ENCODE data around the gene FBXW7. TPM values are rescaled to one million over a fixed set of nuclear protein-coding genes. Genes with fewer than 3 reads are reported as not detected.

The FBXW7 gene
- total RNA-seq, 1 experiment from 2014 or later = 27.1 TPM

- Mint-ChIP-seq H3K36me3 (ENCODE audit: insufficient read depth in 1 of 3, low read depth in 3 of 3) (no peaks in the 10 kb centered on the region), H3K4me3 (no peak overlapping the region), H3K4me1 (peaks cover 8 to 10% of the 10 kb centered on the region in 2 experiments; a peak in 3 of 4 replicates), H3K27ac (no peak overlapping the region), H3K9me3 (no peaks in the 10 kb centered on the region), H3K27me3 (ENCODE audit: low read depth) (no peaks in the 10 kb centered on the region)
- no peak overlapping the region for H2BK15ac ChIP-seq (ENCODE audit: low read depth, low read length)
- no peak overlapping the region for H3K4ac ChIP-seq (ENCODE audit: low read depth, low read length)
- H2BK120ac ChIP-seq (ENCODE audit: low read depth, low read length, poor library complexity, severe bottlenecking) = no peak overlapping the region
- H3K9ac ChIP-seq (ENCODE audit: extremely low read depth, insufficient read length, low read length) = no peak overlapping the region
- no peak overlapping the region for H4K8ac ChIP-seq (replicated peaks; ENCODE audit: insufficient read length, low read depth, low read length)
- TF ChIP-seq, protein P1, sequence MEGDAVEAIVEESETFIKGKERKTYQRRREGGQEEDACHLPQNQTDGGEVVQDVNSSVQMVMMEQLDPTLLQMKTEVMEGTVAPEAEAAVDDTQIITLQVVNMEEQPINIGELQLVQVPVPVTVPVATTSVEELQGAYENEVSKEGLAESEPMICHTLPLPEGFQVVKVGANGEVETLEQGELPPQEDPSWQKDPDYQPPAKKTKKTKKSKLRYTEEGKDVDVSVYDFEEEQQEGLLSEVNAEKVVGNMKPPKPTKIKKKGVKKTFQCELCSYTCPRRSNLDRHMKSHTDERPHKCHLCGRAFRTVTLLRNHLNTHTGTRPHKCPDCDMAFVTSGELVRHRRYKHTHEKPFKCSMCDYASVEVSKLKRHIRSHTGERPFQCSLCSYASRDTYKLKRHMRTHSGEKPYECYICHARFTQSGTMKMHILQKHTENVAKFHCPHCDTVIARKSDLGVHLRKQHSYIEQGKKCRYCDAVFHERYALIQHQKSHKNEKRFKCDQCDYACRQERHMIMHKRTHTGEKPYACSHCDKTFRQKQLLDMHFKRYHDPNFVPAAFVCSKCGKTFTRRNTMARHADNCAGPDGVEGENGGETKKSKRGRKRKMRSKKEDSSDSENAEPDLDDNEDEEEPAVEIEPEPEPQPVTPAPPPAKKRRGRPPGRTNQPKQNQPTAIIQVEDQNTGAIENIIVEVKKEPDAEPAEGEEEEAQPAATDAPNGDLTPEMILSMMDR (conservative IDR thresholded peaks at IDR 0.05) = peak; percentile 65
- no peak overlapping the region for H4K5ac ChIP-seq (ENCODE audit: insufficient read length, low read depth, low read length)
- DNase-seq = no peak
- no peaks in the 10 kb centered on the region for H3K23me2 ChIP-seq (ENCODE audit: insufficient read length, low read depth, low read length, poor library complexity, severe bottlenecking)
- H3K27me3 ChIP-seq (ENCODE audit: insufficient read depth, low read length) = no peaks in the 10 kb centered on the region
- H2BK5ac ChIP-seq (ENCODE audit: insufficient read length, low read length) = no peak overlapping the region
- H3T11ph ChIP-seq (ENCODE audit: low read length) = no peak overlapping the region
- H3K56ac ChIP-seq (ENCODE audit: insufficient read length, low read depth, low read length) = no peak overlapping the region
- no peak overlapping the region for H3K18ac ChIP-seq (ENCODE audit: insufficient read length, low read depth, low read length)
- no peak overlapping the region for H3K23ac ChIP-seq (ENCODE audit: insufficient read length, low read depth, low read length)
- H2BK20ac ChIP-seq (ENCODE audit: low read depth, low read length, poor library complexity, severe bottlenecking) = no peak overlapping the region
- no peaks in the 10 kb centered on the region for H4K20me1 ChIP-seq (ENCODE audit: control insufficient read depth, insufficient read depth, insufficient read length)
- no peak overlapping the region for H4K91ac ChIP-seq (ENCODE audit: insufficient read length, low read depth, low read length)
- no peak overlapping the region for H3K4me2 ChIP-seq (ENCODE audit: insufficient read depth, insufficient read length, low read length)
- H3K79me1 ChIP-seq (ENCODE audit: insufficient read depth, low read depth, low read length, poor library complexity, severe bottlenecking) = no peaks in the 10 kb centered on the region
- no peak overlapping the region for H3K27ac ChIP-seq (ENCODE audit: insufficient read length, low read depth, low read length)
- H3K79me2 ChIP-seq (ENCODE audit: insufficient read depth, low read length) = peaks cover 6% of the 10 kb centered on the region; the same call in 1 of the 2 replicates
- H3K9me3 ChIP-seq (ENCODE audit: control insufficient read depth, low read depth, low read length) = no peaks in the 10 kb centered on the region
- H2AFZ ChIP-seq (ENCODE audit: low read length) = no peak overlapping the region
- H3K4me1 ChIP-seq (ENCODE audit: insufficient read depth, low read length) = no peaks in the 10 kb centered on the region
- no peak overlapping the region for H2BK12ac ChIP-seq (ENCODE audit: insufficient read length, low read depth, low read length)
- H3K14ac ChIP-seq (ENCODE audit: insufficient read depth, low read length) = no peak overlapping the region
- H2AK5ac ChIP-seq (ENCODE audit: insufficient read length, low read length) = no peak overlapping the region
Observed at GRCh38 chr4:152454398-152455011, 81.4 kb downstream of the FBXW7 start.
